GM18511 (cell line): ENCODE data around the gene KRT17.

Experiments used
- ATAC-seq: cut with Tn5 transposase; IDR thresholded peaks from one replicate; pipeline ENCODE4 v1.9.1; 2021; ENCODE audit warnings: mild to moderate bottlenecking, moderate library complexity; ENCODE audit not compliant: unreplicated experiment

Gene KRT17

DNA sequence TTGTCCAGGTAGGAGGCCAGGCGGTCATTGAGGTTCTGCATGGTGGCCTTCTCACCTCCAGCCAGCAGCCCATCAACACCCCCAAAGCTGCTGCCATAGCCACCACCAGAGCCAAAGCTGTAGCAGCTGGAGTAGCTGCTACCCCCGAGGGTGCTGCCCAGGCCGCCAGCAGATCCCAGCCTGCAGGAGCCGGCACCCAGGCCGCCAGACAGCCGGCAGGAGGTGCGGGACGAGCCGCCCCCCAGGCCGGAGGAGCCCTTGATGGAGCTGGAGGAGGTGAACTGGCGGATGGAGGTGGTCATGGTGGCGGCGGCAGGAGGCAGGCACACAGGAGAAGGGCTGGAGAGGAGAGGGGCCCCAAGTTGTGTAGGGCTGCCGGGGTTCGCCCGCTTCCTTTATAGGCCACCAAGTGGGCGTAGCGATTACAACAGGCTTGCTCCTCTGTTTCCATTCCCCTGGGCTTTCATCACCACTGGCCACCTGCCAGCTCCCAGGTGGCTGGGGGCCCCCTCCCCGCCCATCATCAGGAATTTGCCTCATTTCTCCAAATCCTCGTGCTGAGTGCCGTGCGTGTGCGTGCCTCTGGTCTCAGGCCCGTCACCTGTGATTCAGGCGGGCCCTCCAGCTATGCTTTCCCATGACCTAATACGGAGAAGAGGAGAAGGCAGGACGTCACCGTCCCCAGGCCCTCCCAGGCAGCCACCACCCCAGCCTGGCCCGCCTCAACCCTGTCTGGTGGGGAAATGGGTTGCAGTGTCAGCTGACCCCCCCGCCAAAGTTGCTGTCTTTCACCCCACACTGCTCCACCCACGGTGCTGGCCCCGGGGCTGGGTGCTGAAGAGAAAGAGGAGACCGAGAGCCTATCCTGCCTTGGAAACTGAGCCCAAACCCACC, at the start of gene KRT17:
KRT17 (minus strand) TSS at position 368 of the 894 bp plus-strand sequence; CDS start at position 302, 66 bp downstream.
- ATAC-seq: no peak

DNA sequence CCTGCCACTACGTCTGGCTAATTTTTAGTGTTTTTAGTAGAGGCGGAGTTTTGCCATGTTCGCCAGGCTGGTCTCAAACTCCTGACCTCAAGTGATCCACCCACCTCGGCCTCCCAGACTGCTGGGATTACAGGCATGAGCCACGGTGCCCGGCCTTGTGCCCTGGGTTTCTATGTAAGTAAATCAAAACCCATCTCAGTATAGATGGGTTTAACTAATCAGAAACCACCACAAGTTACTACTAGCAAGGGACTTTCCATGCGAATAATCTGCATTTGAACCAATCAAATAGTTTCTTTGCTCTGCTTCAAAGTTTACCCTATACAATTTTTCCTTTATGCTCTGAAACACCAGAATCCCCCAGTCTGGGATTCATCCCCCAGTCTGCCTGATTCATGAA, 47.8 kb upstream of the KRT17 start:
- no peak for ATAC-seq

DNA sequence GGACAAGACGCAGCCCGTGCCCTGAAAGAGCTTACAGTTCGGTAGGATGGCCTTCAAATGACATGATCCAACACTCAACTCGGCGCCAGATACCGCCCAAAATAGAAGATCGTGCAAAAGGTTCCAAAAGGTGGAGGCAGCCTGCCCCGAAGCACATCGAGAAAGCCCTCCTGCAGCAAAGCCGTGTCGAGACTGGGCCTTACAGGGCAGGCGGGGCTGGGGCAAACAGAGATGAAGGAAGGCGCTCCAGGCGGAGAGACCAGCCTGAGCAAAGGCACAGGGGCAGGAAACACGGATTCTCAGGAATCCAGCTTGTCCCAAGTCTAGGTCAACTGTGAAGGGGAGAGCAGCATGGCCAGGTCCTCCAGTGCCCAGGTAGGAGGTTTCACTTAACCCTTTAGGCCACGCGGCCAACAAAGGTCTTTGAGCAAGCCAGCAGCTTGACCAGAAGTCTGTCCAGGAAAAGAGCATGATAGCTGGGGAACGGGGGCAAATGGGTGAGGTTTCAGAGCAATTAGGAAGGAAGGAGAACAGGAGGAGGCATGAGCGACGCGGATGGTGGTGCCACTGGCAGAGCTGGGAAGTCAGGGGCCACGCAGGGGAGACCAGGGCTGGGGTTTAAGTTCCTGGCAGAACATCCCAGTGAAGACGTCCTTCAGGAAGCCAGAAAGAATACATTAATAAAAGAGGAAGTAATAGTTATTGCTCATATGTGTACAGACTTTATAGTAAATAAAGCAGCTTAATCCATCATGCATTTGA, 43.1 kb upstream of the KRT17 start:
- ATAC-seq: no peak

DNA sequence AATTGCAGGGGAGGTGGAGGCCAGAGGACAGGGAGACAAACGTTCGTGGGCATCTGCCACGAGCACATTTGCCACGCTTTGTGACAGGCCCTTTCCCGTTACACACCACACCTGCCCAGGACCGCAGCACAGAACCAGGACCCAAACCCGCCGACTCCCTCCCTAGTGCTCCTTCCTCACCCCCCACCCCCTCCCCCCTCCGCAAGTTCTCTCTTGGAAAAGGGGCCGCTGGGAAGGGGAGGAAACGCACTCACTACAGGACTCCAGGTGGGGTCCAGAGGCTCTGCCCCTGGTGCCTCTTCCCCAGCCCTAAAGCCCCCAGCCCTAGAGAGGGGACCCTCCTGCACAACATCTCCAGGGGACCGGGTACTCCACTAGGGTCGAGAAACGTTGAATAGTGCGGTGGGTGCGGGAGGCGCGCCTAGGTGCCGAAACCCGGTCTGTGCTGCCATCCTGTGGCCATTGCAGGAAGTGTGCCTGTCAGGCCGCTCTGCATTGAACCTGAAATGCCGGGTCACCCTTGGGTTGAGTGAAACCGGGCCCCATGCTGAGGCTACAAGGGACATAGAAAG, 42.4 kb upstream of the KRT17 start:
- ATAC-seq: peak; percentile 59

DNA sequence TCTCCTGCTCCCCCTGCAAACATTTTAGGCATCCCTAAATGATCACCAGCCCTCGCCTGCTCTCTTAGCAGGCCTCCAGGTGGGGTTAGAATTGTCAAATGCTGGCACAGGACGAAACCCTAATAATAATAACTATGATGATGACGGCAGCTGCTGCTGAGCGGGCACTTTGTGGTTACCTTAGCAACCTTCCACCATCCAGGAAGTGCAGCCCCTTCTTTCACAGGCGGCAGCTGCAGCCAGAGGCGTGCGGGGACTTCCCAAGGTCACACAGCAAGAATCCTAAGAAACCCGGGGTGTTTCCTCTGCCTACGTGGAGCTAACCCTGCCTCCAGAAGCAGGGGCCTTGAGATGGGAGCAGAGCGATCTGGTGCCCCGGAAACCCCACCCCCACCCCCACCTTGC, 41.9 kb upstream of the KRT17 start:
- peak; percentile 47 for ATAC-seq

DNA sequence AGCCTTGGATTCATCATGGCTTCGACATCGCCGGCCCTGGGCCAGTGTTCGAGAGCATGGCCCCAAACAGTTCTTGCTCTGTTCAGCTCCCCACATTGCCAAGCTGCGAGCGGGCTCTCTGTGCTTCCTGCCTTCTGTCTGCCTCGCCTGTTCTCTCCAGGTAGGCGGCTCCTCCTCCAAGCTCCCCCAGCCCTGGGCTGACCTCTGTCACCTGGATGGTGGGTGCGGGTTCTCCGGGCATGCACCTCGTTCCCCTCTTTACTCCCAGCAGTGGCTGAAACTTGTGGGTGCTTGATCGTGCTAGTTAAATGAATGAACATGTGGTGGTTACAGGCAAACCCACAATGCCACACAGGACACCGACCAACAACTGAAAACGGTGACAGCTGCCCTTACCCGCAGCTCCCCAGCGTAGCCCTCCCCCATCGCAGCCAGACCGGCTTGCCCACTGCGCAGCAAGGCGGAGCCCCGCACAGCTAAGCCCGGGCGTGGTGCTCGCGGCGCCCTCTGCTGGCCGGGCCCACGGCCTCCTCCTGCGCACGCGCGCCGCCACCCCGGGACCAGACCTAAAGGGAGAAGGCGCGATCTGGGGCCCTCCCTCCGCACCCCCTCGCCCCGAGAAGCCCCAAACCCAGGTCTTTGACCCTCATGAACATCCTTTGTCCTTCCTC, 41.3 kb upstream of the KRT17 start:
- peak; percentile 64 for ATAC-seq

DNA sequence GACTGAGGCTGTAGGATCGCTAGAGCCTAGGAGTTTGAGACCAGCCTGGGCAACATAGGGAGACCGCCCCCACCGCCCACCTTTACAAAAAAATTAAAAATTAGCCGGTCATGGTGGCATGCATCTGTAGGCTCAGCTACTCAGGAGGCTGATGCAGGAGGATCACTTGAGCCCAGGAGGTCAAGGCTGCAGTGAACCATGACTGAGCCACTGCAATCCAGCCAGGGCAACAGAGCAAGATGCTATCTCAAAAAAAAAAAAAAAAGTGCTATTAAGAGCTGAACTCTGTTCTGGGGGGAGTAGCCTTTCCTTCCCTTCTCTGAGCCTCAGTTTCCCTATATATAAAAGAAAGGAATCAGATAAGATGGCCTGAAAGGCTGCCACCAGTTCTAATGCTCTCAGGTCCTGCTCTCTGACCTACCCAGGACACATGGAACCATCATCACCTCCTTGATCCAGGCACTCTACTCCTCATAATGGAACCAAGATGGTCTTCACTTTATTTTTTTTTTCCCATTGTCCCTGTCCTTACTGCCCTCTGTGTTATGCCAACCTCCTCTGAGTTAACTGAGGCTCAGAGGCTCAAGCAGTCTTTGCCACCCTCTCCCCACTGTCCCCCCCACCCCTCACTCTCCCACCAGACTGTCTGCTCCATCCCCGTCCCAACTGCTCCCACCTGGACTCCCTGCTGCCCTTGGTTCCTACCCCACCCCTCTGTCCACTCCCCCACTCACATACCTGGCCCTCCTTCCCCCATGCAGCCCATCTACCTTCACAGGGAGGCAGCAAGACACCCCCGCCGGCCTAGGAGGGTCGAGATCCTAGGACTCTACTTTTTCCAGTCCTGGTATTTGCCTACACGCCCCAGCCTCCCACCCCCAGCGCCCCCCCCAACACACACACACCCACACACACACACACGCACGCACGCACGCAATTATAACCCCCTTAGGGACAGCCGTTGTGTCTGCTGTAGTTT, 40.5 kb upstream of the KRT17 start:
- ATAC-seq: no peak

DNA sequence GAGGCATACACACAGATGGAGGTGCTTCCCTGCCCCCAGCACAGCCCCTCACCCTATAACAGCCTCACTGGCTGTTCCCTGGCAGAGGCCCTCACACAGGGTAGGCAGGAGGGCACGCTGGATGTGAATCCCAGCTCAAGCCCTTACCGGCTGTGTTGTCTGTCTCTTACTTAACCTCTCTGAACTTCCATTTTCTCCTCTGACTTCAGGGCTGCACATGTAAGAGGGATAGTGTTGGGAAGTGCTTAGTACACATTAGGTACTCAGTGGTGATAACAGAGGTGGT, 39.7 kb upstream of the KRT17 start:
- ATAC-seq: no peak

DNA sequence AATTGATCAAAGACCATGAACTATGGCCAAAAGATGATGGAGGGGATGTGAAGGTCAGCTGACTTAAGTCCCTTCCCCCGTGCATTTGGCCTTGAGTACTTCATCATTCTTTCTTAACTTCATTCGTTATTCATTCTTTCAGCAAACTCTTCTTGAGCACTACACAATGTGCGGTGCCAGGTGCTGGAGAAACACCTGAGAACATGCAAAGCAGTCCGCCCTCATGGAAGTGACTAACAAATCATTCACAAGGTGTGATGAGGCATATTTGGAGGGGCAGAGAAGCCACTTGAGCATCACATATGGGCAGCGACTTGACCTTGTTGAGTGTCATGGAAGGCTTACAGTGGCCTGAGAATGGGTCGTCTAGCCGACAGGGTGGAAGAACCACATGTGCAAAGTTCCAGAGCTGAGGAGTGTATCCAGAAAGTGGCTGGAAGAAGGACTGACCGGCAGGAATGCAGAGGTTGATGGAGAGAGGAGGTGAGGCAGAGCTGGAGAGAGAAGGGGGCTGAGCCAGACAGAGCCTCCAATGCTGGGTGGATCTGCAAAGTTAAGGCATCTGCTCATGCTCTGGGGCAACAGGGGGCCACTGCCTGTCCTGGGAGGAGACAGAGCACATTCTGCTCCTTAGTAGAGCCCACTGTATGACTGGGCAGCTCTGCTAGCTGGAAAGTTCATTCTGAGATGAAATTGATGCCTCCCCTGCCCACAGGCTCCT, 39.2 kb upstream of the KRT17 start:
- no peak for ATAC-seq

DNA sequence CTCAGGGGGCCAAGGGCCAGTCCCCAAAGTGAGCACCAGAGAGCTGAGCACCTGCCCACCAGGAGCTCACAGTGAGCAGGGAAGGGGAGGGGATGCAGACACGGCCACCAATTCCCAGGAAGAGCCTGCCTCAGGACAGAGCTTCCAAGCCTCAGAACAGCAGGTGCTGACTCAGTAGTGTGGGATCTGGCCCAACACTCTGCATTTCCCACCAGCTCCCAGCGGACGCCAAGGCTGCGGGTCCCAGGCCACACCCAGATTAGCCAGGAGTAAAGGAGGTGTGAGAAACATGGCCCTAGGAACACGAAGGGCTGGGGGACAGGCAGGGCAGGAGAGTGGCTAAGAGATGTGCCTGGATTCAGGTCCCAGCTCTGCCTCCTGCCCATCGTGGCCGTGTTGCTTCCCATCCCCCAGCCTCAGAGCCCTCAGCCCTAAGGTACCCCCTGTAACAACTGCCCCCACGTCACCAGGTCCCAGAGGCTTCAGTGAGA, 35.9 kb upstream of the KRT17 start:
- ATAC-seq: no peak

DNA sequence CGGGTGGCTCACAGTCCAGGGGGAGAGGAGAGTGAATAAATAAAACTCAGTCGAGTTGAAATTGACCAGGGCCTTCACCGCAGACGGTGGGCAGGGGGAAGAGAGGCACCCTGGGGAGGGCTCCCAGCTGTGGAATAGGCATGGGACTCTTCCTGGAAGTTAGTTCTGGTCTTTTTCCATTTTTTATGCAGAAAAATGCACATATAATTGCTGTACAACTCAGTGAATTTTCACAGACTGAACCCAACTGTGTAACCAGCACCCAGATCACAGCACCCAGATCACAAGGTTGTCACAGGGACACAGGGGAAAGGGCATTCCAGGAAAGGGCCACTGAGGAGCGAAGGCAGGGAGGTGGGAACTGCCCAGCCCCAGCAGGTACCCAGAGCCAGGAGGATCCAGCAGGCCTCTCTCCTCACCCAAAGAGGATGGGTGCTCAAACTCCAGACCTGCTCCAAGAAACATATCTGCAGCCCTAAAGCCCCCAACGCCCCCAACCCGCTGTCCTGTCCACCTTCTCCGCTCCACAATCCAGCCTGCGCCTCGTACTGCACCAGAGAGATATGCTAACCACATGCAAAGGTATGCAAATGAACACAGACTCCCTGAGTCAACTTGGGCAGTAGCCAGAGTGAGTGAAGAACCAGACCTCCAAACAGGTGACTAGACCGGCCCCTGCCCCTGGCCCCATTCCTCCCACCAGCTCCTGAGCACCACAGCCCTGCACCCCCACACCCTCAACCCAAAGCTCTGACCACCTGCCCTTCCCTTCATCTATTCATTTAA, 35.2 kb upstream of the KRT17 start:
- ATAC-seq: no peak

DNA sequence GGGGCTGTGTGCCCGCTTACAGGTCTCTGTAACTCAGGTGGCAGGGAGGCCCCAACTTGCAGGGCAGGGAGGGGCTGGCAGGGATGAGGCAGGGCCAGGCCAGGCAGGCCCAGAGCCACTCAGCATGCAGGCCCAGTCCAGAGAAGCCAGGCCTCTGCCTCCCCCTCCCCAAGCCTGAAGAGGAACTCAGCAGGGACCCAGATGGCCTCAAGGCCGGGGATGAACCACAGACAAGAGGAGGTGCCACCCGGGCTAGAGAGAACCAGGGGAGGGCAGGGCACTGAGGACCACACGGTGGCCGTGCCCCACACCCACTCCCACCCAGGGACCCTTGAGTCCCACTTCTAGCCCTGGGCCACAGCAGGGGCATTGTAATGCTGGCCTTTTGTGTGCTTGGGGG, 34.5 kb upstream of the KRT17 start:
- no peak for ATAC-seq

DNA sequence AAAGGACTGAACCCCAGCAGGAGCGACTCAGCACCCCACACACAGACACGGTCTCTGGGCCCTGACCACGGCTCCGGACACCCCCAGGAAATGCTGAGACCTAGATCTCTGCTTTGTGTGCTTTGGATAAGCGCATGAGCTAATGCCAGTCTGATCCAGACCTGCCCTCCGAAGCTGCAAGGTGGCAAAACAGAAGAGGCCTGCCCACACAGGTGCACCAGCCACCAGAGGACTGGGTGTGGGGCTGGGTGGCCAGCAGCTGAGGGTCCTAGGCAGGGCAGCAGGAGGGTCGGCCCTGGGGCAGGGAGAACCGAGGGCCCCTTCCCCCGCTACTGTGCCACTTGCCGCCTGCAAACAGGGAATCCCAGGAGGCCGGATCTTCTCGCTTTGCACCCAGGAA, 33.6 kb upstream of the KRT17 start:
- ATAC-seq: no peak

DNA sequence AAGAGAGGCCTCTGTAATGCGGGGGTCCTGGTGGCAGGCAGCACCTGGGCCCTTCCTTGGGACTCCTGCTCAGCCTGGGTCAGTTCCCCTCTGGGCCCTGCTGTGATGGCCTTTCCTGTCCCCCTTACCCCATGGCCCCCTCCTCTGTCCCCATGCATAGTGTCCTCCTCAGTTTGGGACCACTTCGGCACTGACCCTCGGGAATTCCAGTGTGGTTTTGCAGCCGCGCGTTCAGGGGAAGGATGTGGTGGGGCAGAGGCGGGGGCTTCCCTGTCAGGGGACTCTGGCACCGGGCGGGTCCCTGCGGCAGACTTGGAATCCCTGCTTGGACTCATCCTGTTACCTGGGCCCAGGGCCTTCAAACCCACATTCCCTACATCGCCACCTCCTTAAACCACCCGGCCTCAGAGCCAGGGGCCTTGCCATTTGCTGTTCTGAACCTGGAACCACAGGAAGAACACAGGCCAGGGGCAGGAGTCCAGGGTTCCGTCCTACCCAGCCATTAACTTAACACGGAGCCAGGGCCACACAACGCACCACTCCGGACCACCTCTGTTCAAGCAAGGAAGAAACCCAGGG, 32.9 kb upstream of the KRT17 start:
- no peak for ATAC-seq

DNA sequence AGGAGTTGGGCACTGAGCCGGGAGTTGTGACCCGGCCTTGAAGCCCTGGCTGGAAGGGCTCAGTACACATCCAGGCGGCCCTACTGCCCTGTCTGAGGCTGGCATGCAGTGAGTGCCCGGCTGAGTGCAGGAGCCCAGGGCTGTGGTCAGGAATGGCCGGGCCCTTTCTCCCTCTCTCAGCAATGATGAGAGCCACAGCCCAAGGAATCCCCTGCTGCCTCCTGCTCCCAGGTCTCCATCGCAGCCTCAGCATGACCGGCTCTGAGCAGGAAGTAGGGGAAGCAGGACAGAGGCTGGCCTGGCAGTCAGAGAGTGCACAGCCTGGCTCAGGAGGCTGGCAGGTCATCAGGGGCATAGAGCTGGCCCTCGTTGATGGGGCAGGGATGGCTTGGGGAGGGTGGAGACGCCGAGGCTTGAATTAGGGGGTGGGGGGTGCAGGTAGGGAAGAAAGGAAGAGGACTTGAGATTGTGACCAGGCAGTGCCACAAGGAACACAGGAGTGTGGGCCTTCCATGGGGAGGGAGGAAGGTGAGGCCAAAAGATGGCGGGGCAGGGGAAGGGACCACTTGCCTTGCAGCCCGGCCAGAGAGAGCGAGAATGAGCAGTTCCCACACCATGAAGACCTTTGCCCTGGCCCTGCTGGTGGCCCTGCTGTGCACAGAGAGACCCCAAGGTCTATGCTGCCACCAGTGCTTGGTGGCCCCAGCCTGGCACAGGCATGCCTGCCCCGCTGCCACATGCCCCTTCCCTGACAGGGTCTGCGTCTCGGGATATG, 32.1 kb upstream of the KRT17 start:
- ATAC-seq: no peak

DNA sequence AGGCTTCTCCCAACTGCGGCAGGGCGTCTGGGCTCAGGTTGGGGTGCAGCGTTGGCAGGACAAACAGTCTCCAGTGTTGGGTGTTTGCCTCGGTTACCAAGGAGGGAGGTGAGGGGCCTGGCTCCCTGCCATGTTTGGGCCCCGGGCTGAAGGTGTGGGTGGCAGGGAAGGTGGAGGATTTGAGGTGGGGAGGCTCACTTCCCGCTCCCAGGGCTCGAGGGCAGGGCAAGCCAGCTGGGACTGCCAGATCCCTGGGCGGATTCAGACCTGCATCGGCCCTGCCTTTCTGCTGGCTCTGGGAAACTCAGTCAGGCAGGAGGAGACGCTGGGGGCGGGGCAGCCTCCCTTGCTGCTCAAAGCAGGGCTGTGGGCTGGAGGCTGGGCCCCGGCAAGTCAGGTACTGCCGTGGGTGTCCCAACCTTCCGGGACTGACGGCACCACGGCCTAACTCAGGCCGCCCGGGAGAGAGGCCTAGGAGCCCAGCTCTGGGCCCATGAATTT, 31.3 kb upstream of the KRT17 start:
- ATAC-seq: no peak
